Measurements from ENCODE around the gene SPIRE2.
A peak's percentile ranks its signal among the peaks of the same experiment; 100 is the strongest.

The SPIRE2 gene

GRCh38 chr16:89895482-89896250 is 67.4 kb downstream of the SPIRE2 start:
- no peak for DNase-seq (ENCODE audit: low spot score)

DNA sequence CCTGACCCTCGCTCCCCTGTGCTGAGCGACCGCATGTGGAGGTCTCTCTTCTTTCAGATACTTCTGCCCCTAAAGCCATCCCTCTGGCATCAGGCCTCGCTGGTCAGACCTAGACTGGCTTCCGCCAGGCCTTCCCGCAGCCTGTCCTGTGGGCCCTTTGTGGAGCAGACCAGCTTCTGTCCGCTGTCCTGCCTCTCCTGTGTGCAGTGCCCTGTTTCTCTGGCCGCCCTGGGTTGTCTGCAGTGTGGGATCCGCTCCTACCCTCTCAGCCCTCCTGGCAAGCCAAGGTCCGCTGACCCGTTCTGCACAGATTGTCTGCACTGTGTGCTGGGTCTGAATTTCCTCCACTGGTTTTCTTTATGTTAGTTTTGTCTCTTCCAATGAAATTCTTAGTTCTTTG is 68.9 kb downstream of the SPIRE2 start:
- DNase-seq (ENCODE audit: low spot score) = no peak

DNA sequence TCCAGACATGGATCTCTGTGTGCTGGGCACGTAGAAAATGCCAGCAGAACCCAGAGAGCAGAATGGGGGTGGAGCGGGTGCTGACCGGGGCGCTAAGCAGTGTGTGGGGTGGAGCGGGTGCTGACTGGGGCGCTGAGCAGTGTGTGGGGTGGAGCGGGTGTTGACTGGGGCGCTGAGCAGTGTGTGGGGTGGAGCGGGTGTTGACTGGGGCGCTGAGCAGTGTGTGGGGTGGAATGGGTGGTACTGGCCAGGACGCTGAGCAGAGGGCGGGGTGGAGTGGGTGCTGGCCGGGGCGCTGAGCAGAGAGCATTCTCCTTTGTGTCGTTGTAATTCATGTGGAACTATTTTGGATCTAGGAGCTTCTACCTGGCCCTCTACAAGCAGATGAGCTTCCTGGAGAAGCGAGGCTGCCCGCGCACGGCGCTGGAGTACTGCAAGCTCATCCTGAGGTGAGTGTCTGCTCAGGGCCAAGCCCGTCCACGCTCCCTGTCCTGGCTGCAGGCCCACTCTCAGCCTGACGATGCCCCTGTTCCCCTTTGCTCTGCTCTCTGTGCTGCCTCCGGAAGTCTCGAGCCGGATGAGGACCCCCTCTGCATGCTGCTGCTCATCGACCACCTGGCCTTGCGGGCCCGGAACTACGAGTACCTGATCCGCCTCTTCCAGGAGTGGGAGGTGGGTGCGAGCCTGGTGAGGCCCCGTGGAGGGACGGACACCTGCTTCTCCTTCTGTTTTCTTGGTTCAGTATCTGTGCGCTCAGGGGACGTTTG is 70.1 kb downstream of the SPIRE2 start:
- no peak for DNase-seq (ENCODE audit: low spot score)

GRCh38 chr16:89899879-89900481 is 71.7 kb downstream of the SPIRE2 start:
- DNase-seq (ENCODE audit: low spot score) = no peak

- no peak for DNase-seq (ENCODE audit: low spot score)
Measured at GRCh38 chr16:89900885-89901284, 72.6 kb downstream of the SPIRE2 start.

- no peak for DNase-seq (ENCODE audit: low spot score)
Measured at GRCh38 chr16:89902980-89903379, 74.7 kb downstream of the SPIRE2 start.

- no peak for DNase-seq (ENCODE audit: low spot score)
Measured at GRCh38 chr16:89903908-89904515, 75.7 kb downstream of the SPIRE2 start.

- DNase-seq (ENCODE audit: low spot score) = no peak
Measured at GRCh38 chr16:89904606-89905510, 76.6 kb downstream of the SPIRE2 start.

DNA sequence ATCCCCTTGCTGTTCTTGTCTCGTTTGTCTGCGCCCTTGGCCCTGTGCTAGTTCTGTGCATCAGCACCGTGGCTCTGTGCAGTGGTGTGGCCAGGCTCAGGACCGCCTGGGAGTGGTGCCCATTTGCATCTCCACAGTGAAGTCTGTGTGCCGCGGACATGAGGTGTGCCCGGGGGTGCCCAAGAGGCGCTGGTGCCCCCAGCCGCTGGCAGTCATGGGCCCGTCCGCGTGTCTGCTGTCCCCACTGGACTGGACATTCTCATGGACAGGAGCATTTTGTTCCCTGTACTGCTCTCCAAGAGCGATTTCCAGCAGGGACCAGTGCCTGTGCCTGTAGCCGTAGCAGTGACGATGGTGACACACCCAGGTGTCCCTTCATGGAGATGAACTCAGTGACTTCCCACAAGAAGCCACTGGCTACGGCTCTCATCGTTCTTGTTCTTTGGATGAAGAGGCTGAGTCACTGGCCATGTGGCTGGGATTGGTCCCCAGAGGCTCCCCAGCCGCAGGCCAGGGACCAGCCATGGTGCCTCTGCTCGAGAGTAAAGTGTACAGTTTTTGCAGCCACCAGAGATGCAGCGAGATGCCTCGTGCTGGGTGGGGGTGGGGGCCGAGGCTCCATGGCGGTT is 77.3 kb downstream of the SPIRE2 start:
- no peak for DNase-seq (ENCODE audit: low spot score)

GRCh38 chr16:89906140-89907025 is 78.1 kb downstream of the SPIRE2 start:
- DNase-seq (ENCODE audit: low spot score) = no peak

DNA sequence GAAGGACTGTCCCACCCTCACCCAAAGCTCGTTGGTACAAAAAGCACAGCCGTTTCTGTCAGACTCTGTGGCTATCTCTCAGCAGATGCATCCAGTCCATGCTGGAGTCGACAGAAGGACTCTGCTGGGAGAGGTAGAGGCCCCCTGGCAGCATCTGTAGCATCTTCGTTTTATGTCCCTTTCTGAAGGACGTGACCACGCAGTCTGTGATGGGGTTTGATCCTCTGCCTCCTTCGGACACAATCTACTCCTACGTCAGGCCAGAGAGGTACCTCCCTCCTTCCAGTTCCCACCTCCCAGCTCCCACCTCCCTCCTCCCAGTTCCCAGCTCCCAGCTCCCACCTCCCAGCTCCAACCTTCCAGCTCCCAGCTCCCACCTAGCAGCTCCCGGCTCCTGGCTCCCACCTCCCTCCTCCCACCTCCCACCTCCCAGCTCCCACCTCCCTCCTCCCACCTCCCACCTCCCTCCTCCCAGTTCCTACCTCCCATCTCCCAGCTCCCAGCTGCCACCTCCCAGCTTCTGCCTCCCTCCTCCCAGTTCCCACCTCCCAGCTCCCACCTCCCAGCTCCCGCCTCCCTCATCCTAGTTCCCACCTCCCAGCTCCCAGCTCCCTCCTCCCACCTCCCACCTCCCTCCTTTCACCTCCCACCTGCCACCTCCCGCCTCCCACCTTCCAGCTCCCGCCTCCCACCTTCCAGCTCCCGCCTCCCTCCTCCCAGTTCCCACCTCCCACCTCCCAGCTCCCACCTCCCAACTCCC is 79.0 kb downstream of the SPIRE2 start:
- DNase-seq (ENCODE audit: low spot score) = no peak

DNA sequence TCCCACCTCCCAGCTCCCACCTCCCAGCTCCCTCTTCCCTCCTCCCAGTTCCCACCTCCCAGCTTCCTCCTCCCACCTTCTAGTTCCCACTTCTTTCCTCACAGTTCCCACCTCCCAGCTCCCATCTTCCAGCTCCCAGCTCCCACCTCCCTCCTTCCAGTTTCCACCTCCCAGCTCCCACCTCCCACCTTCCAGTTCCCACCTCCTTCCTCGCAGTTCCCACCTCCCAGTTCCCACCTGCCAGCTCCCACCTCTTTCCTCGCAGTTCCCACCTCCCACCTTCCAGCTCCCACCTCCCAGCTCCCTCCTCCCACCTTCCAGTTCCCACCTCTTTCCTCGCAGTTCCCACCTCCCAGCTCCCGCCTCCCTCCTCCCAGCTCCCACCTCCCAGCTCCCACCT is 80.0 kb downstream of the SPIRE2 start:
- no peak for DNase-seq (ENCODE audit: low spot score)

DNA sequence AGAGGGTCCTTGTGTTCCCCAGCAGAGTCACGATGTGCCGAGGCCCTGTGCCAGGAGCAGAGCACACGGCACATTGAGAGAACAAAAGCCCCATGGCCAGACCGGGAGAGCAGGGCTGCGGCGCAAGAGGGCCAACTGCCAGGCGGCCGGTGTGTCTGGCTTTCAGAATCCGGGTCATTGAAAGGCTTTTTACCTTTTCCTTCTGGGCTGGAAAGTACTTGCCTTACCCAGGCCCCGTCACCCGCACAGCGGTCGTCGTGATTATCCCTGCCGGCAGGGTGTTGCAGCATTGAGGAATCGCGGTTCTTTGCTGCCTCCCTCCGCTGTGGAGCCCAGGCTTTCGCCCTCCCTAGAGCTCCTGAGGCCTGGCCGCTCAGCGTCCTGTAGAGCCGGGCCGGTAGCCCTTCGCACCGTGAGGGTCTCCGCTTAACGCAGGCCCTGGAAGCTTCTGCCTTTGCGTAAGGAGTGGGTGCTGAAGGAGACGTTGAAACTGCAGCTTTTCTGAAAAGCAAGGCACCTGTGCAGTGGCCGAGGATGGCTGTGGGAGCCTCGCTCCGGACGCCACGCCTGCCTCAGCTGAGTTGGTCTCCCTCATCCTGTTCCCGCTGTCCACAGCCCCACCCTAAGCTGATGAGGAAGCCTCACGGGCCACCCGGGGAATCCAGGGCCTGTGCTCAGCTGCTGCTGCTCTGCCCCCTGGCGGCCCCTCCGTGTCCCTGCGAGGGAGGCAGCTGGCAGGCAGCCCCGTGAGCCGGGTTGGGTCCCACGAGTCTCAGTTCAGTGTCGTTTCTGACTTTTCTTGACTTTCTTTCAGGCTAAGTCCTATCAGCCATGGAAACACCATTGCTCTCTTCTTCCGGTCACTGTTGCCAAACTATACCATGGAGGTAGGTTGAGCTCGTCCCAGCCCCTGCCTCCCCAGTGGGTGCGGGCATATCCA is 81.8 kb downstream of the SPIRE2 start:
- peak; percentile 81 for DNase-seq (ENCODE audit: low spot score)

GRCh38 chr16:89910717-89911354 is 82.6 kb downstream of the SPIRE2 start:
- no peak for DNase-seq (ENCODE audit: low spot score)

- DNase-seq (ENCODE audit: low spot score) = no peak
Measured at GRCh38 chr16:89911375-89911774, 83.1 kb downstream of the SPIRE2 start.

DNA sequence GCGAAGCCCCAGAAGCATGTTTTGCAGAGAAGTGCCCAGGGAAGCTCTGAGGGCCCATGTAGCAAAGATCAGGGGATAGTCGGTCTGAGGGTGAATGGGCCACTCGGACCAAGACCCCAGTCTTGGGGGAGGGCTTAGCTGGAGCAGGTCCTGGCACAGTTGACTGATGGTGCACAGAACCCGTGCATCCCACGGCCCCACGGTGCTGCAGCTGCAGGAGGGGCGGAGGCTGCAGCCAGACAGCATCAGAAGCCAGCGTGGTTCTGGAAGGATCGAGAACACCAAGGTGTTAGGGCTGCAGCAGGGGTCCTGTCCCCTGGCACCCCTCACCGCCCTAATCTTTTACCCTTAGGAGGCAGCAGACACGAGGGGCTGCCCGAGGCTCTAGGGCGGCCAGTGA is 83.9 kb downstream of the SPIRE2 start:
- DNase-seq (ENCODE audit: low spot score) = no peak

GRCh38 chr16:89912627-89913026 is 84.4 kb downstream of the SPIRE2 start:
- DNase-seq (ENCODE audit: low spot score) = no peak
